ENCODE results near the gene MAN2B2.

MAN2B2 gene

DNA sequence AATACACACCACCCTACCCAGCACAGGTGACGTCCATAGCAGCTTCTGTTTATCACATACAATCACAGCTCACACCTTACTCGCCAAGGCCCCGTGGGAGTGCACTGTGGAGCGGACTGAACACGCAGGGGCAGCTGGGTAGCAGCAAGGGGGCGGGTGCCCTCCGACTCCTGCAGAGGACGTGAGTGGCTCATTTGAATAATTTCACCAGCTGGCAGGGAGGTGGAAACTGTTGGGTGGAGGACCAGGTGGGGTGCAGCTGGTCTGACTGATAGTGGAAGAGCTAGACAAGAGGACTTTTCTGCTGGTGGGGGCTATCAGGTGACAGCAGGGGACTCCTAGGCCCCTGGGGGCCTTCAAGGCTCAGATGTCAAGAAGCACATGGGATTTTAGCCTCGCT lies 16.3 kb downstream of the MAN2B2 start:
- no peak for ATAC-seq
- TF ChIP-seq TCF4 (CRISPR knock-in tag; IDR thresholded peaks at IDR 0.05; ENCODE audit: borderline replicate concordance) = no peak
- TF ChIP-seq, protein P1, sequence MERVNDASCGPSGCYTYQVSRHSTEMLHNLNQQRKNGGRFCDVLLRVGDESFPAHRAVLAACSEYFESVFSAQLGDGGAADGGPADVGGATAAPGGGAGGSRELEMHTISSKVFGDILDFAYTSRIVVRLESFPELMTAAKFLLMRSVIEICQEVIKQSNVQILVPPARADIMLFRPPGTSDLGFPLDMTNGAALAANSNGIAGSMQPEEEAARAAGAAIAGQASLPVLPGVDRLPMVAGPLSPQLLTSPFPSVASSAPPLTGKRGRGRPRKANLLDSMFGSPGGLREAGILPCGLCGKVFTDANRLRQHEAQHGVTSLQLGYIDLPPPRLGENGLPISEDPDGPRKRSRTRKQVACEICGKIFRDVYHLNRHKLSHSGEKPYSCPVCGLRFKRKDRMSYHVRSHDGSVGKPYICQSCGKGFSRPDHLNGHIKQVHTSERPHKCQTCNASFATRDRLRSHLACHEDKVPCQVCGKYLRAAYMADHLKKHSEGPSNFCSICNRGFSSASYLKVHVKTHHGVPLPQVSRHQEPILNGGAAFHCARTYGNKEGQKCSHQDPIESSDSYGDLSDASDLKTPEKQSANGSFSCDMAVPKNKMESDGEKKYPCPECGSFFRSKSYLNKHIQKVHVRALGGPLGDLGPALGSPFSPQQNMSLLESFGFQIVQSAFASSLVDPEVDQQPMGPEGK (CRISPR knock-in tag; IDR thresholded peaks at IDR 0.05; ENCODE audit: borderline replicate concordance) = no peak
- no peak for TF ChIP-seq ZNF565 (CRISPR knock-in tag; conservative IDR thresholded peaks at IDR 0.05; ENCODE audit: low read depth)

DNA sequence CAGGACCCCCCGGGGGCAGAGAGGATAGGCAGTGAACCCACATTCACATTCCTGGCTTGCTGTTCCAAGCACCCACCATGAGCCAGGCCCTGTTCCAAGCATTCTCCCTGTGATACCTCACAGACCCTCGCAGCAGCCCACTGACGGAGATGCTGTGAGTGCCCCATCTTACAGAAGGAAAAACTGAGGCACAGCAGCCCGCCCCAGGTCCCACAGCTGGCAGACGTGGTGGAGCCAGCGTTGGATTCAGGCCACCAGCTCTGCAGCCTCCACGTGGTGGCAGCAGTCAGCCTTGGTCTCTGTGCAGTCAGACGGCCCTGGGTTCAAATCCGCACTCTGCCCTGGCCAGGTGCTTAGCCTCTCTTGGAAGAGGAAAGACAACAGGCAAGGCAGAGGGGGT lies 16.8 kb downstream of the MAN2B2 start:
- no peak for TF ChIP-seq ZNF8 (CRISPR knock-in tag; IDR thresholded peaks at IDR 0.05)
- TF ChIP-seq TOX (CRISPR knock-in tag; IDR thresholded peaks at IDR 0.05; ENCODE audit: borderline replicate concordance) = no peak
- no peak for TF ChIP-seq ISL1 (CRISPR knock-in tag; IDR thresholded peaks at IDR 0.05)
- no peak for TF ChIP-seq OSR1 (CRISPR knock-in tag; IDR thresholded peaks at IDR 0.05)
- TF ChIP-seq GLIS3 (CRISPR knock-in tag; IDR thresholded peaks at IDR 0.05) = no peak
- ATAC-seq = no peak

DNA sequence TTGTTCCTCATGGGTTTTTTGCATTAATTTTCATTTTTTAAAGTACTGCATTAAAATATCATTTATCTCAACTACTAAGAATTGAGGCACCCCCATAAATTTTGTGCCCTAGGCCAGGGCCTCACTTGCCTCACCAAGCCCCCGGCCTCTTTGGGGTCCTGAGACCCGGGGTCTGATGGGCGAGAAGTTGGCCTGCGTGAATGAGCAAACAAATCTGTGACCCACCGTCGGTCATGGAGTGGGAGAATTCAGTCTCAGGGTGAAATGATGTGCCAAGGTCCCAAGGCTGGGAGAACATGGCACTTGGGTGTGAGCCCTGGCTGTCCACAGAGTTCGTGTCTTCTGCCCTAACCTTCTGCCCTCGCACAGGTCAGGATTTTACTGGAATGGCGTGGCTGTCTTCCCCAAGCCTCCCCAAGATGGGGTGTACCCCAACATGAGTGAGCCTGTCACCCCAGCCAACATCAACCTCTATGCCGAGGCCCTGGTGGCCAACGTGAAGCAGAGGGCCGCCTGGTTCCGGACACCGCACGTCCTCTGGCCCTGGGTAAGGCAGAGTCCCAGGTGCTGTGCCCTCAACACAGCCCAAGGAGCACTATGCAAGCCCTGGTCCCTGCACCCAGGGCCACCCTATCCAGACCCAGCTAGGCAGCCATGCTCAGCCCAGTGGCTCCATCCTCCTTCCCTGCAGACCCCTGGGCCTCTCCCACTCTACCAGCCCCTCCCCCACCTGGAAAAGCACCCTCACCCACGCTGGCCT lies 18.0 kb downstream of the MAN2B2 start:
- no peak for TF ChIP-seq ARNTL (CRISPR knock-in tag; IDR thresholded peaks at IDR 0.05; ENCODE audit: borderline replicate concordance, low read depth)
- no peak for ATAC-seq

- TF ChIP-seq, protein P2, sequence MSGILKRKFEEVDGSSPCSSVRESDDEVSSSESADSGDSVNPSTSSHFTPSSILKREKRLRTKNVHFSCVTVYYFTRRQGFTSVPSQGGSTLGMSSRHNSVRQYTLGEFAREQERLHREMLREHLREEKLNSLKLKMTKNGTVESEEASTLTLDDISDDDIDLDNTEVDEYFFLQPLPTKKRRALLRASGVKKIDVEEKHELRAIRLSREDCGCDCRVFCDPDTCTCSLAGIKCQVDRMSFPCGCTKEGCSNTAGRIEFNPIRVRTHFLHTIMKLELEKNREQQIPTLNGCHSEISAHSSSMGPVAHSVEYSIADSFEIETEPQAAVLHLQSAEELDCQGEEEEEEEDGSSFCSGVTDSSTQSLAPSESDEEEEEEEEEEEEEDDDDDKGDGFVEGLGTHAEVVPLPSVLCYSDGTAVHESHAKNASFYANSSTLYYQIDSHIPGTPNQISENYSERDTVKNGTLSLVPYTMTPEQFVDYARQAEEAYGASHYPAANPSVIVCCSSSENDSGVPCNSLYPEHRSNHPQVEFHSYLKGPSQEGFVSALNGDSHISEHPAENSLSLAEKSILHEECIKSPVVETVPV (CRISPR knock-in tag; IDR thresholded peaks at IDR 0.05) = no peak
- TF ChIP-seq ESRRG (CRISPR knock-in tag; IDR thresholded peaks at IDR 0.05) (no peak), OSR1 (CRISPR knock-in tag; IDR thresholded peaks at IDR 0.05) (no peak), SNAI2 (CRISPR knock-in tag; IDR thresholded peaks at IDR 0.05) (no peak), BACH2 (CRISPR knock-in tag; IDR thresholded peaks at IDR 0.05; ENCODE audit: borderline replicate concordance) (no peak), ZNF8 (CRISPR knock-in tag; IDR thresholded peaks at IDR 0.05) (no peak), ZFP3 (CRISPR knock-in tag; IDR thresholded peaks at IDR 0.05) (no peak), TOX (CRISPR knock-in tag; IDR thresholded peaks at IDR 0.05; ENCODE audit: borderline replicate concordance) (no peak), TCF4 (CRISPR knock-in tag; IDR thresholded peaks at IDR 0.05; ENCODE audit: borderline replicate concordance) (no peak), ARNTL (CRISPR knock-in tag; IDR thresholded peaks at IDR 0.05; ENCODE audit: borderline replicate concordance, low read depth) (no peak), CSDC2 (CRISPR knock-in tag; IDR thresholded peaks at IDR 0.05) (no peak), RARB (CRISPR knock-in tag; IDR thresholded peaks at IDR 0.05) (no peak)
- TF ChIP-seq, protein P3, sequence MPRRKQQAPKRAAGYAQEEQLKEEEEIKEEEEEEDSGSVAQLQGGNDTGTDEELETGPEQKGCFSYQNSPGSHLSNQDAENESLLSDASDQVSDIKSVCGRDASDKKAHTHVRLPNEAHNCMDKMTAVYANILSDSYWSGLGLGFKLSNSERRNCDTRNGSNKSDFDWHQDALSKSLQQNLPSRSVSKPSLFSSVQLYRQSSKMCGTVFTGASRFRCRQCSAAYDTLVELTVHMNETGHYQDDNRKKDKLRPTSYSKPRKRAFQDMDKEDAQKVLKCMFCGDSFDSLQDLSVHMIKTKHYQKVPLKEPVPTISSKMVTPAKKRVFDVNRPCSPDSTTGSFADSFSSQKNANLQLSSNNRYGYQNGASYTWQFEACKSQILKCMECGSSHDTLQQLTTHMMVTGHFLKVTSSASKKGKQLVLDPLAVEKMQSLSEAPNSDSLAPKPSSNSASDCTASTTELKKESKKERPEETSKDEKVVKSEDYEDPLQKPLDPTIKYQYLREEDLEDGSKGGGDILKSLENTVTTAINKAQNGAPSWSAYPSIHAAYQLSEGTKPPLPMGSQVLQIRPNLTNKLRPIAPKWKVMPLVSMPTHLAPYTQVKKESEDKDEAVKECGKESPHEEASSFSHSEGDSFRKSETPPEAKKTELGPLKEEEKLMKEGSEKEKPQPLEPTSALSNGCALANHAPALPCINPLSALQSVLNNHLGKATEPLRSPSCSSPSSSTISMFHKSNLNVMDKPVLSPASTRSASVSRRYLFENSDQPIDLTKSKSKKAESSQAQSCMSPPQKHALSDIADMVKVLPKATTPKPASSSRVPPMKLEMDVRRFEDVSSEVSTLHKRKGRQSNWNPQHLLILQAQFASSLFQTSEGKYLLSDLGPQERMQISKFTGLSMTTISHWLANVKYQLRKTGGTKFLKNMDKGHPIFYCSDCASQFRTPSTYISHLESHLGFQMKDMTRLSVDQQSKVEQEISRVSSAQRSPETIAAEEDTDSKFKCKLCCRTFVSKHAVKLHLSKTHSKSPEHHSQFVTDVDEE (CRISPR knock-in tag; IDR thresholded peaks at IDR 0.05) = no peak
- no peak for ATAC-seq
Observed at GRCh38 chr4:6594341-6594740, 19.4 kb downstream of the MAN2B2 start.

DNA sequence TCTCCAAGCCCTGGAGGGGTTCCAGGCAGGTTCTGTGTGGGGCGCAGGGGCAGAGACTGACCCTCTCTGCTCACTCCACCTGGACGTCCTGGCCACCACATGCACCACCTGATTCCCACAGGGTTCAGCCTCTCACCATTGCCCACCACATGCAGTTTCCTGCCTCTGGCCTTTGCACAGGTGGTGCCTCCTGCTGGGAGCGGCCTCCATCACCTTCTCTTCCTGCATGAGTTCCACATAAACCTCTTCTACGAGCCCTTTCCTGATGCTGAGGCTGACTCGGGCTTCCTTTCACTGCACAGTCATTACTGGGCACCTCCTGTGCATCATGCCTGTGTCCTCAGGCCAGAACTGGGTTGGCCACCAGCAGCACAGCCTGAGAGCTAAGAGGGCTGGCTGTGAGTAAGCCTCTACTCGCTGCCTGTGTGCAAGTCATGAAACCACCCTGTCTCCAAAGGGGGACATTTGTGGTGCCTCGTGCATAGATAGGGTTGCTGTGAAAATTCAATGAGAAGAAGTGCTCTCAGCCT lies 19.9 kb downstream of the MAN2B2 start:
- no peak for ATAC-seq
- no peak for TF ChIP-seq GLIS3 (CRISPR knock-in tag; IDR thresholded peaks at IDR 0.05)
- no peak for TF ChIP-seq ZC3H10 (CRISPR knock-in tag; IDR thresholded peaks at IDR 0.05)
- TF ChIP-seq ZFP30 (CRISPR knock-in tag; IDR thresholded peaks at IDR 0.05) = no peak
- no peak for TF ChIP-seq PPARA (CRISPR knock-in tag; IDR thresholded peaks at IDR 0.05; ENCODE audit: borderline replicate concordance)
- no peak for TF ChIP-seq ARNTL (CRISPR knock-in tag; IDR thresholded peaks at IDR 0.05; ENCODE audit: borderline replicate concordance, low read depth)
- TF ChIP-seq SNAI2 (CRISPR knock-in tag; IDR thresholded peaks at IDR 0.05) = no peak
- no peak for TF ChIP-seq RARB (CRISPR knock-in tag; IDR thresholded peaks at IDR 0.05)
- TF ChIP-seq ZNF70 (CRISPR knock-in tag; IDR thresholded peaks at IDR 0.05) = no peak
- TF ChIP-seq ZNF565 (CRISPR knock-in tag; conservative IDR thresholded peaks at IDR 0.05; ENCODE audit: low read depth) = no peak
- TF ChIP-seq ZNF8 (CRISPR knock-in tag; IDR thresholded peaks at IDR 0.05) = no peak
- TF ChIP-seq OSR1 (CRISPR knock-in tag; IDR thresholded peaks at IDR 0.05) = no peak
- TF ChIP-seq POU6F1 (CRISPR knock-in tag; IDR thresholded peaks at IDR 0.05; ENCODE audit: borderline replicate concordance, low read depth) = no peak
- TF ChIP-seq CSDC2 (CRISPR knock-in tag; IDR thresholded peaks at IDR 0.05) = no peak
- TF ChIP-seq BACH2 (CRISPR knock-in tag; IDR thresholded peaks at IDR 0.05; ENCODE audit: borderline replicate concordance) = no peak
- TF ChIP-seq, protein P3 (CRISPR knock-in tag; IDR thresholded peaks at IDR 0.05) = no peak
- TF ChIP-seq ESRRG (CRISPR knock-in tag; IDR thresholded peaks at IDR 0.05) = no peak
- TF ChIP-seq ISL1 (CRISPR knock-in tag; IDR thresholded peaks at IDR 0.05) = no peak
- no peak for TF ChIP-seq TCF4 (CRISPR knock-in tag; IDR thresholded peaks at IDR 0.05; ENCODE audit: borderline replicate concordance)

Data from SK-N-SH treated with all-trans-retinoic acid at 6 μM for 48 hours (cell line).